Anterior cingulate cortex (tissue), 58 donors: ENCODE results near the gene CHRM2.

ENCODE experiments used
- DNase-seq, 58 donors: peaks; one replicate each; lab custom pipeline; 2025; lab: John Stamatoyannopoulos, UW

Gene CHRM2

GRCh38 chr7:136891850-136892249, 23.4 kb downstream of the CHRM2 start:
- DNase-seq: no peak

GRCh38 chr7:136894789-136895188, 26.3 kb downstream of the CHRM2 start:
- no peak for DNase-seq

GRCh38 chr7:136897676-136898075, 29.2 kb downstream of the CHRM2 start:
- no peak for DNase-seq

- DNase-seq: no peak
Measured at GRCh38 chr7:136900005-136900404, 31.6 kb downstream of the CHRM2 start.

GRCh38 chr7:136910771-136911170, 42.3 kb downstream of the CHRM2 start:
- no peak for DNase-seq

GRCh38 chr7:136911344-136911743, 42.9 kb downstream of the CHRM2 start:
- DNase-seq: no peak

- no peak for DNase-seq
Measured at GRCh38 chr7:136912339-136912738, 43.9 kb downstream of the CHRM2 start.

- no peak for DNase-seq
Measured at GRCh38 chr7:136914016-136914415, 45.6 kb downstream of the CHRM2 start.

GRCh38 chr7:136919820-136920219, 51.4 kb downstream of the CHRM2 start:
- DNase-seq: no peak

- no peak for DNase-seq
Measured at GRCh38 chr7:136923111-136923667, 54.7 kb downstream of the CHRM2 start.

GRCh38 chr7:136925044-136925443, 56.6 kb downstream of the CHRM2 start:
- DNase-seq: no peak

- DNase-seq: no peak
Measured at GRCh38 chr7:136925556-136925955, 57.1 kb downstream of the CHRM2 start.

GRCh38 chr7:136931169-136931867, 62.9 kb downstream of the CHRM2 start:
- DNase-seq: no peak

- no peak for DNase-seq
Measured at GRCh38 chr7:136937436-136937835, 69.0 kb downstream of the CHRM2 start.

GRCh38 chr7:136938476-136938875, 70.0 kb downstream of the CHRM2 start:
- no peak for DNase-seq

- no peak for DNase-seq
Measured at GRCh38 chr7:136940122-136940521, 71.7 kb downstream of the CHRM2 start.

- DNase-seq: no peak
Measured at GRCh38 chr7:136940917-136941316, 72.5 kb downstream of the CHRM2 start.

GRCh38 chr7:136941816-136942215, 73.4 kb downstream of the CHRM2 start:
- no peak for DNase-seq

GRCh38 chr7:136942401-136942800, 73.9 kb downstream of the CHRM2 start:
- no peak for DNase-seq

GRCh38 chr7:136942994-136943393, 74.5 kb downstream of the CHRM2 start:
- DNase-seq: no peak

GRCh38 chr7:136947347-136947746, 78.9 kb downstream of the CHRM2 start:
- no peak for DNase-seq

GRCh38 chr7:136950331-136950730, 81.9 kb downstream of the CHRM2 start:
- no peak for DNase-seq

GRCh38 chr7:136953386-136953785, 84.9 kb downstream of the CHRM2 start:
- no peak for DNase-seq
